ENCODE measurements around the gene VGLL4.

Gene VGLL4

DNA sequence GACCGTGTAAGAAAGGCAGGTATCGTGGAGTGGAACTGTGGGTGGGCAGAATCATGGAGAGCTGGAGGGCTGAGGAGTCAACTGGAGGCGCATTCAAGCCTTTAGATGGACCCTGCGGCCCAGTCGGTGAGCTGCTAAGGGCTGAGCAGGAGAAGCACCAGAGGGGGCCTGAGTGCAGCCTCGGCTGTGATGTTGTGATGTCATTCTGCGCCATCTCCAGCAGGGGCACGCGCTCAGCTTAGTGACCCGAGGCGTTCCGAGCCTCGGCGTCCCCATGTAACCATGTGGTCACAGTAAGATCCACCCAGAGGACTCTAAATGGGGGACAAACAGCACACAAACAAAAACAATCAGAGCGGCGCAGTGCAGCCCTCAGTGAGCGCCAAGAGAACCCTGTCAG lies 76.8 kb downstream of the VGLL4 start:
- no peak for DNase-seq (ENCODE audit: low read depth in 1 of 2, low spot score in 1 of 2)

GRCh38 chr3:11566478-11566877 lies 77.2 kb downstream of the VGLL4 start:
- DNase-seq (ENCODE audit: low read depth in 1 of 2, low spot score in 1 of 2): no peak

- no peak for DNase-seq (ENCODE audit: low read depth in 1 of 2, low spot score in 1 of 2)
These were observed 77.8 kb downstream of the VGLL4 start for GRCh38 chr3:11565932-11566331.

DNA sequence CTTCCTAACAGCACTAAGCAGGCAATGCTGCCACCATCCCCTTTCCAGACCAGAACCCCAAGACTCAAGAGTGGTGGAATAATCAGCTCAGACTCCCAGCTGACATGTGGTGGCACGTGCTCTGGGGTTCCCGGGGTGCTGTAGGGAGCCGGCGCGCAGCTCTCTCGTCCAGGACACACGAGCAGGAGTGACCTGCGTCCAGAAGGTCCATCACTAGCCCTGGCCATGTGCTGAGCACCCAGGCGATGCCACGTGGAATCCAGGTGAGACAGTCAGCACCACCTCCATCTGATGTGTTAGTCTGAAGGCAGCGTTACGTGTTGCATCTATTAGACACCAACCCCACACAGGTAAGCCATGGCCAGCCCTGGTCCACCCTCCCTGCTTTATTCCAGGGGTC lies 78.2 kb downstream of the VGLL4 start:
- no peak for DNase-seq (ENCODE audit: low read depth in 1 of 2, low spot score in 1 of 2)

- no peak for DNase-seq (ENCODE audit: low read depth in 1 of 2, low spot score in 1 of 2)
These were observed 78.6 kb downstream of the VGLL4 start for GRCh38 chr3:11565072-11565471.

- DNase-seq (ENCODE audit: low read depth in 1 of 2, low spot score in 1 of 2): no peak
These were observed 79.1 kb downstream of the VGLL4 start for GRCh38 chr3:11564577-11565001.

DNA sequence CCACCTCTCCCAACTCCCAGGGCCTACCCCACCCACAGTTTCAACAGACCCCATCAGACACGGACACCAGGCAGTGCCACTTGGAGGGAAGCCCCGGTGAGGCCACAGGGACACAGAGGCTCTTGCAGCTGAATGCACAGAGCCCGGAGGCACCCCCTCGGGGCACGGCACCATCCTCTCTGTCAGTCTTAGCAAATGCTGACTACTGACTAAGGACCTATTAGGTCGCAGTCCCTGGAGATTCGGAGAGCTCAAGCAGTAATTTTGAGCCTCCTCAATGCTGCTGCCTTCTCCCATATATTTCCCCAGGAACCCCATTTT lies 79.9 kb downstream of the VGLL4 start:
- DNase-seq (ENCODE audit: low read depth in 1 of 2, low spot score in 1 of 2): no peak

GRCh38 chr3:11563159-11563864 lies 80.4 kb downstream of the VGLL4 start:
- DNase-seq (ENCODE audit: low read depth in 1 of 2, low spot score in 1 of 2): no peak

DNA sequence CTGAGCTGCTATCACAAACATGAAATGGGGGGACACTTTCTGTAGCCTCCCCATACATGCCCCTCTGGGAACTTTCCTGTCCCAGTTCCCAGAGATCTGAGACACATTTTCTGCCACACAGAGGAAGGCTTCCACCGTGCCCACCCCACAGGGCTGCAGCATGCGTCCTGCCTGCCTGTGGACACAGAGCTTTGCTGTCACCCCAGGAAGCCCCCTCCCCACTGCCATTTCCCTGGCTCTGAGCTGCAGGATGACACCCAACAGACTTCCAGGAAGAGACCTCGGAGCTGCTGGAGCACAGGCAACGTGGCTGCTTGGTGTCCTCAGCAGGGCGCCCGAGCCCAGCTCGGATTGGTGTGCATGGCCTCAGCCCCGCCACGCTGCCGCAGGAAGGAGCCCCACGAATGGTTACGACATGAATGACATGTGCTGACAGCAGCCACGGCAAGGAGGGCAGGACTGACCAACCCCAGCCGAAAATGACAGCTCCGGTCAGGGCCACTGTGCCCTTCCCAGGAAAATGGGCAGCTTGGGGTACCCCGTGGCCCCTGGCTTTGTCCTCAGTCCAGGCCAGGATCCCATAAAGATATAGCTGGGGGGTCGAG lies 81.3 kb downstream of the VGLL4 start:
- DNase-seq (ENCODE audit: low read depth in 1 of 2, low spot score in 1 of 2): no peak

- no peak for DNase-seq (ENCODE audit: low read depth in 1 of 2, low spot score in 1 of 2)
These were observed 83.0 kb downstream of the VGLL4 start for GRCh38 chr3:11560746-11561145.

DNA sequence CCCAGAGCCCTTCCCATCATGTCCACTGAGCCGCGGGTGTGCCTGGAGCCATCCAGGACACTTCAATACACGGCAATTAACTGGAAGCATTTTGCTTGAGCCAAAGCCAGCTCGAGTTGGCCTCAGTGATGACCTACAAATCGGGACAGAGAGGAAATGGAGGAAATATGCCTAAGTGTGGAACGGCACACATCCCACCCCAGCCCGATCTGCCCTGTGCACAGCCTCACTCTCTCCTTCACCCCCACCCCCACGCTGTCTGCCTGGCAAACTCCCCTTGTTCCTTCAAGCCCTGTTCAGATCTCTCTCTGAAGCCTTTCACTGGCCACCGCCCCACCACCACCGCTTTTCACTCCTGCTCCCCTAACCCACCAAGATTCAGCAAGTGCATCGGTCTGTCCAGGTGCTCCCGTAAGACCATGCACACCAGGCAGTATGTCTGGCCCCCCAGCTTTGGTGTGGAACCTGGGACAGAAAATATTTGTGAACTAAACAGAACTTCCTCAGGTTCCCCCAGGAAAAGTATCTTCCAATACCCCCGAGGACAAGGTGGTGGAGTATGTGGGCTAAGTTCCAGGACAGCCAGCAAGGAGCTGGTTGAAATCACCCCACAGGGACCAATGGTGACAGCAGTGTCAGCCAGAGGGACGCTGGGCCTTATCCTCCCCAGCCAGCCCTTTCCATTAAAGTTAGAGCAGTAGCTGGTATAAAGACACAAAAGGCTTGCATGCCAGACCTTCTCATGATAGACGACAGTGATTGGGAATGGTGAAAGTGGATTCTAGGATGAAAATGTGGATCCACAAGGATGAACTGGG lies 83.7 kb downstream of the VGLL4 start:
- no peak for DNase-seq (ENCODE audit: low read depth in 1 of 2, low spot score in 1 of 2)

- DNase-seq (ENCODE audit: low read depth in 1 of 2, low spot score in 1 of 2): no peak
These were observed 84.5 kb downstream of the VGLL4 start for GRCh38 chr3:11558918-11559815.

- no peak for DNase-seq (ENCODE audit: low read depth in 1 of 2, low spot score in 1 of 2)
These were observed 85.3 kb downstream of the VGLL4 start for GRCh38 chr3:11558411-11558903.

- no peak for DNase-seq (ENCODE audit: low read depth in 1 of 2, low spot score in 1 of 2)
These were observed 85.7 kb downstream of the VGLL4 start for GRCh38 chr3:11558002-11558401.

DNA sequence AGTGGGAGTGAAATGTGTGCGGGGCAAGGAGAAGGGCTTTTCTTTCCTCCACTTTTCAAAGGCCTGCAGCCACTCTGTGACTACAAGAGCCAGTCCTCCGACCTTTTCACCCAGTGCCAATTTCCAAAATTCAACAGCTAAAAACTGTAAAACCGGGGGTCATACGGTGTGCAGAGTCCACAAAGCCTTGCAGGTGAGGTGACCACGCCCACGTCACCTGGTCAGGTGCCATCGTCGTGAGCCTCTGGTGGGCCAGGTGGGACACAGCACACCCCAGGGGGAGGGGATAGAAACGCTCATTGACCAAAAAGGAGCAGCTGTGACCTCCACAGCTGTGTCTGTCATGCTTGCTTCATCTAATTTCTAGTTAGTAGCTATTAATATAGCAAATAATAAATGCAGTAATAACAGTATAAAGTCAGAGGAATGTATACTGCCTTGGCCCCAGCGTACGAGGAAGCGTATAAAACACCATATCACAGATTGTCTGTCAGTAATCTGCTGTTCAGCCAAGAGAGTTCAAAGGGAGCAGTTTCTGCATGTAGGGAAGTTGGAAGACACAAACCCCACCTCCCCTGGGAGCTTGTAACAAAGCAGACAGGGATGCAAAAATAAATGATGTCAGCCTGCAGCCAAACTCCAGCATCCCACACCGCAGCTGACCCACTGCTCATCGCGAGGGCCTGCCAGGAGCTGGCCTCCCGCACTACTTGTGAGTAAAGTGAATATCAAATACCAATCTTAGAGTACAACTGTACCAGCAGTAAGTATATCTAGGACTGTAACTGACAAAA lies 86.7 kb downstream of the VGLL4 start:
- DNase-seq (ENCODE audit: low read depth in 1 of 2, low spot score in 1 of 2): no peak

DNA sequence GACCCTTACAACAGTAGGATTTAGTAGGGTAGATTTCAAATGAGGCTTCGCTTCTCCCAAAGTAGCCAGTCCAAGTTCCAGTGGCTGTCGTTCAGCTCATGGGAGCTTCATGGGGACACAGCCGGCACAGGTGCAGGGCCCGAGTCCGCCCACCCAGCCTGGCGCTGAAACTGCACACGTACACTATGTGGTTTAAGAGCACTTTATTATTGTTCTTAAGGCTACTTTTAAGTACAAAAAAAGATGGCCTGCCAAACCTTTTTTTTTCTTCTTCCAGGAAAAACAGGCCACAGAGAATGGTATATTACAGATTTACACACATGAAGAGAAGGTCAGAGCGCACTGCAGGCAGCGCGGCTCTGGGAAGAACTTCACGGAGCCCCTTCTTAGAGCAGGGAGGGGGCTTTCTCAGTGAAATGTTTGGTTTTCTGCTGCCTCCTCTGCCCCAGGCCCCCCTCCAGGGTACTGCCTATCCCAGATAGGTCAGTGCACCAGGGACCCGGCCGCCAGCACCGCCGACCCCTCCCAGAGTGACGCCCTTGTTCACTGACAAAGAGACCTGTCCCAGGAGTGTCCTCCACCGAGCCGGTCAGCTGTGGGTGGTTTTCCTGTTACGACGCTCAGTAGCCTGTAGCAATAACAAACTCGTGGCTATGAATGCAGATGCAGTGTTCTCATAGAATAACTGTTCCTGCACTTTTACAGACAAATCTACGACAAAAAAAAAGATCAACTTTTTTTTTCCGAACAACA lies 87.7 kb downstream of the VGLL4 start:
- no peak for DNase-seq (ENCODE audit: low read depth in 1 of 2, low spot score in 1 of 2)

GRCh38 chr3:11555211-11555782 lies 88.4 kb downstream of the VGLL4 start:
- no peak for DNase-seq (ENCODE audit: low read depth in 1 of 2, low spot score in 1 of 2)

GRCh38 chr3:11554666-11555065 lies 89.0 kb downstream of the VGLL4 start:
- DNase-seq (ENCODE audit: low read depth in 1 of 2, low spot score in 1 of 2): no peak

DNA sequence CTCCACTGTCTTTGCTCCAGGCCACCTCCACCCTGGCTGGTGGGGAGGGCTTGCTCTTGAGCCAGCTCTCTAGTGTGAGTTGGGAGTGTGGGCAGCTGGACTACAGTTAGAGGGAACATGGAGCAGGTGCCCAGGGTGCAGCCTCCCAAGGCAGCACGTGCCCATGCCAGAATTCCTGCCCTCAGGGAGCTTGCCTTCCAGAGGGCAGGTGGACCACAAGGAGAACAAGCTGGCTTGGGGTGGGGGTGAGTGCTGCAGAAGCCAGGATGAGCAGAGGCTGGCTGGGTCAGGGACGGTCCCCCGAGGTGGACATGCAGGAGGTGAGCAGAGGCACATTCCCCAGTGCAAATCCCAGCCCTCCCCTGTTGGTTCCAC lies 89.5 kb downstream of the VGLL4 start:
- no peak for DNase-seq (ENCODE audit: low read depth in 1 of 2, low spot score in 1 of 2)

Data from activated T-helper 1 cell treated with anti-CD3 and anti-CD28 coated beads, Interleukin-2, amount 50 U/mL, for 16 hours (primary cell).